Adrenal gland (tissue), 5 donors: ENCODE data around the gene CKAP5.

Source experiments
- CTCF ChIP-seq, 6 experiments: fragments of 450-650 bp in 4 of 6; fragments of 200-600 bp in 2 of 6; sonication (generic) in 1 of 6; IDR thresholded peaks; 1 replicate in 5 of 6; 2 replicates in 1 of 6; pipeline versions ENCODE4 v1.5.1 to v1.8.0; 2016 to 2021; ENCODE audit warnings: antibody characterized with exemption in 6 of 6, mild to moderate bottlenecking in 2 of 6, moderate library complexity in 1 of 6
- POLR2A ChIP-seq, 2 donors: fragments of 450-650 bp; IDR thresholded peaks; one replicate each; pipeline ENCODE4 v1.6.1; 2017; ENCODE audit warnings: antibody characterized with exemption in 2 of 2, mild to moderate bottlenecking in 2 of 2, moderate library complexity in 1 of 2
- donor health status: DM: no; HTN: no; CAD: no.

- TF ChIP-seq CTCF (IDR thresholded peaks at IDR 0.05) (no peak), POLR2A (IDR thresholded peaks at IDR 0.05) (no peak)
Observed at GRCh38 chr11:46719543-46720218, 126.4 kb downstream of the CKAP5 start.
